ENCODE results near the gene PAK5.
A peak's percentile ranks its signal among the peaks of the same experiment; 100 is the strongest.

The PAK5 gene

GRCh38 chr20:9838378-9839295, at the start of gene PAK5:
TSS of gene PAK5 (minus strand) at chr20:9839076. CDS start at chr20:9644328, 194,748 bp downstream.
- TF ChIP-seq CTCF (IDR thresholded peaks at IDR 0.05; ENCODE audit: low read depth, low read length) = no peak
- DNase-seq (ENCODE audit: extremely low read depth, low read depth) = no peak

GRCh38 chr20:9887706-9888105, 48.8 kb upstream of the PAK5 start:
- no peak for TF ChIP-seq CTCF (IDR thresholded peaks at IDR 0.05; ENCODE audit: low read depth, low read length)
- DNase-seq (ENCODE audit: extremely low read depth, low read depth) = no peak

GRCh38 chr20:9886227-9886626, 47.4 kb upstream of the PAK5 start:
- TF ChIP-seq CTCF (IDR thresholded peaks at IDR 0.05; ENCODE audit: low read depth, low read length) = no peak
- no peak for DNase-seq (ENCODE audit: extremely low read depth, low read depth)

- no peak for DNase-seq (ENCODE audit: extremely low read depth, low read depth)
- no peak for TF ChIP-seq CTCF (IDR thresholded peaks at IDR 0.05; ENCODE audit: low read depth, low read length)
Observed at GRCh38 chr20:9884666-9885065, 45.8 kb upstream of the PAK5 start.

- TF ChIP-seq CTCF (IDR thresholded peaks at IDR 0.05; ENCODE audit: low read depth, low read length) = peak; percentile 0; the same call in 1 of the 2 replicates
- DNase-seq (ENCODE audit: extremely low read depth, low read depth) = no peak
Observed at GRCh38 chr20:9884061-9884460, 45.2 kb upstream of the PAK5 start.

GRCh38 chr20:9877932-9878495, 39.1 kb upstream of the PAK5 start:
- TF ChIP-seq CTCF (IDR thresholded peaks at IDR 0.05; ENCODE audit: low read depth, low read length) = no peak
- no peak for DNase-seq (ENCODE audit: extremely low read depth, low read depth)

Data from AG09319 (cell line).